A673 (cell line): ENCODE data around the gene CWH43. TPM values are rescaled to one million over a fixed set of nuclear protein-coding genes. Genes with fewer than 3 reads are reported as not detected.

Experiments used
- BruUV-seq: library from RNA; stranded (reverse); fragments of 400-500 nt; replicated peaks from 2 replicates; lab custom pipeline; 2021; lab: Mats Ljungman, UMichigan
- CTCF ChIA-PET: fragments of 300-600 bp; sonication (Branson Sonifier 250); formaldehyde crosslinking; loops from one replicate; lab custom pipeline; 2022; ENCODE audit warnings: antibody characterized with exemption; lab: Charles Lee
- POLR2A ChIA-PET: fragments of 300-600 bp; sonication (Branson Sonifier 250); formaldehyde crosslinking; loops from one replicate; lab custom pipeline; 2022; ENCODE audit warnings: antibody characterized with exemption; ENCODE audit not compliant: low non-redundant PET; lab: Charles Lee
- DNase-seq: peaks from one replicate; pipeline ENCODE4 v3.0.0-alpha.2; 2015; ENCODE audit warnings: low spot score
- H3K27ac ChIP-seq: fragments of 200-600 bp; sonication (generic); 2 replicates; pipeline ENCODE4 v1.5.1; 2016; ENCODE audit warnings: mixed run types, low read depth, mild to moderate bottlenecking, mixed read lengths, antibody characterized with exemption, low read length; ENCODE audit not compliant: poor library complexity, severe bottlenecking
- H3K27me3 ChIP-seq: fragments of 200-600 bp; sonication (generic); replicated peaks from 2 replicates; pipeline ENCODE4 v1.6.1; 2017; ENCODE audit warnings: mixed run types, low read depth, mild to moderate bottlenecking, mixed read lengths, antibody characterized with exemption, low read length; ENCODE audit not compliant: insufficient read depth, poor library complexity
- H3K36me3 ChIP-seq: fragments of 200-600 bp; sonication (generic); 2 replicates; pipeline ENCODE4 v1.6.1; 2016; ENCODE audit warnings: mixed run types, mild to moderate bottlenecking, mixed read lengths, antibody characterized with exemption, low read length; ENCODE audit not compliant: insufficient read depth, poor library complexity, severe bottlenecking
- H3K4me1 ChIP-seq: fragments of 200-600 bp; sonication (generic); 2 replicates; pipeline ENCODE4 v1.6.1; 2017; ENCODE audit warnings: mixed run types, mild to moderate bottlenecking, mixed read lengths, antibody characterized with exemption, low read length; ENCODE audit not compliant: insufficient read depth, poor library complexity, severe bottlenecking
- H3K4me3 ChIP-seq: fragments of 200-600 bp; sonication (generic); 2 replicates; pipeline ENCODE4 v1.5.1; 2016; ENCODE audit warnings: low read depth, mixed run types, mild to moderate bottlenecking, mixed read lengths, low read length; ENCODE audit not compliant: poor library complexity, severe bottlenecking
- H3K9me3 ChIP-seq: fragments of 200-600 bp; sonication (generic); 2 replicates; pipeline ENCODE4 v1.6.1; 2016; ENCODE audit warnings: mixed run types, low read depth, mild to moderate bottlenecking, mixed read lengths, antibody characterized with exemption, low read length; ENCODE audit not compliant: poor library complexity, severe bottlenecking
- EZH2 ChIP-seq: fragments of 200-600 bp; sonication (generic); IDR thresholded peaks from 2 replicates; pipeline ENCODE4 v1.6.1; 2017; ENCODE audit warnings: borderline replicate concordance, low read depth, mild to moderate bottlenecking, mixed read lengths, antibody characterized with exemption, low read length; ENCODE audit not compliant: poor library complexity, severe bottlenecking
- intact Hi-C: fragments of 100-400 bp; cut with micrococcal nuclease; formaldehyde crosslinking; loops from one replicate; pipeline ENCODE4 v1.10.0; 2022; ENCODE audit not compliant: unreplicated experiment
- total RNA-seq: library from RNA; stranded (reverse); gene quantifications from 2 replicates; pipeline ENCODE4 v1.2.3, GENCODE V29; 2021
- TF ChIP-seq, protein P1 (sequence below): fragments of 300-800, 200-600 bp; sonication (generic); conservative IDR thresholded peaks from 2 replicates; pipeline ENCODE4 v1.5.1; 2017; ENCODE audit warnings: low read depth, mild to moderate bottlenecking, antibody characterized with exemption, low read length, moderate library complexity, mixed read lengths

CWH43 gene
- total RNA-seq, 1 experiment from 2014 or later = not detected

DNA sequence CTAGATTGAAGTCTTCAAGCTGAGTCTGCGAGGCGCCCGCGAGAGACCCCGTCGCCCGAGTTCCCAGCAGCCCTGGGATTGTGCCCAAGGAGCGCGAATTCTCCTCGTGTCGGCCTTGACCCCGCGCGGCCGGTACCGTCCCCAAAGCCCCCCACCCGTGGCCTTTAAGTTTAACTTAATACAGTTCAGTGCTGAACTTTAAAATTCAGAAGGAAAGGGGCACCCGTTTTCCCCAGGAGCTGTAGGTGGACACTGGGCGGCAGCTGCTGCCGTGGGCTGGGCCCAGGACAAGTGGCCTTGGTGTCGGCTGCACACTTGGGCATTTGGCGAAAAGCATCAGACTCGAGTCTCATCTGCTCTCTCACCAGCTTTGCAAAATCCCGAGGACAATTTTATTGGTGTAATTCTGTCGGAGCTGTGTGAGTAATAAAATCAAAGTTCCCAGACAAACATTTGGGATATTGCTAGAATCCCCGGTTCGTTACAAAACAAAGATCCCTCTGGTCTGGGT is 634 bp downstream of the CWH43 start:
- Histone ChIP-seq H3K27me3 (peaks cover 51% of the 10 kb centered on the region), H3K4me1 (no peaks in the 10 kb centered on the region), H3K9me3 (no peaks in the 10 kb centered on the region), H3K36me3 (no peaks in the 10 kb centered on the region), H3K27ac (no peak overlapping the region), H3K4me3 (no peak overlapping the region)
- CTCF ChIA-PET = no interaction called here
- POLR2A ChIA-PET = no interaction called here
- DNase-seq = no peak
- TF ChIP-seq, protein P1, sequence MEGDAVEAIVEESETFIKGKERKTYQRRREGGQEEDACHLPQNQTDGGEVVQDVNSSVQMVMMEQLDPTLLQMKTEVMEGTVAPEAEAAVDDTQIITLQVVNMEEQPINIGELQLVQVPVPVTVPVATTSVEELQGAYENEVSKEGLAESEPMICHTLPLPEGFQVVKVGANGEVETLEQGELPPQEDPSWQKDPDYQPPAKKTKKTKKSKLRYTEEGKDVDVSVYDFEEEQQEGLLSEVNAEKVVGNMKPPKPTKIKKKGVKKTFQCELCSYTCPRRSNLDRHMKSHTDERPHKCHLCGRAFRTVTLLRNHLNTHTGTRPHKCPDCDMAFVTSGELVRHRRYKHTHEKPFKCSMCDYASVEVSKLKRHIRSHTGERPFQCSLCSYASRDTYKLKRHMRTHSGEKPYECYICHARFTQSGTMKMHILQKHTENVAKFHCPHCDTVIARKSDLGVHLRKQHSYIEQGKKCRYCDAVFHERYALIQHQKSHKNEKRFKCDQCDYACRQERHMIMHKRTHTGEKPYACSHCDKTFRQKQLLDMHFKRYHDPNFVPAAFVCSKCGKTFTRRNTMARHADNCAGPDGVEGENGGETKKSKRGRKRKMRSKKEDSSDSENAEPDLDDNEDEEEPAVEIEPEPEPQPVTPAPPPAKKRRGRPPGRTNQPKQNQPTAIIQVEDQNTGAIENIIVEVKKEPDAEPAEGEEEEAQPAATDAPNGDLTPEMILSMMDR = no peak
- no peak for TF ChIP-seq EZH2
- intact Hi-C loops = no loop called here
- no TSS peak for BruUV-seq

DNA sequence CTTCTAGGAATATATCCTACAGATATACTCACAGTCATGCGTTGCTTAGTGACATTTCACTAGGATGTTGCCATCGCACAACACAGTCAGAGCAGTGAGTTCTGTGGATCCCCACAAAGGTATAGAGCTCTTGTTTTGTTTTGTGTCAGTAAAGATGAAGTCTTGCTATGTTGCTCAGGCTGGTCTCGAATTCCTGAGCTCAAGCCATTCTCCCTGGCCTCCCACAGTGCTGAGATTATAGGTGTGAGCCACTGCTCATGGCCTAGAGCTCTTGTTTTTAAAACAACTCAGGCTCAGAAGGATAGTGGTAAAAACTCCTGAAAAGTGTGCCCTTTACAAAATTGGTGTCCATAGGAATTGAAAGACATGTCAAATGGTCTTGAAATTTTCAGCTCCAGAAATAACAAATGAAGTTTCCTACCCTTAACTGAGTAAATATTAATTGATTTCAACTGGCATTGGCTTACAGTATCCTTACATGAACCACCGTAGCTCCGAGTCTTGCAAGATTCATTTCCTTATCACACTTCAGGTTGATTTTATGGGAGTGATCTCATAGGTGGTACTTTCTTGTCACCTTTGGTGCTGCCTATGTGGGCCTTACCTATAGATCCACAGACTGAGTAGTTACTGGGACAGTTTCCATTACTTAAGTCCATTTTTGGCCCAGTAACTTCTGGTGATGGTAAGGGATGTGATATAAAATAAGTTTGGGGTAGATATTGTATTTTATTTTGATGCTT is 3.6 kb downstream of the CWH43 start:
- H3K27ac ChIP-seq = no peak overlapping the region
- intact Hi-C loops = no loop called here
- POLR2A ChIA-PET = no interaction called here
- H3K36me3 ChIP-seq = no peaks in the 10 kb centered on the region
- H3K27me3 ChIP-seq = peaks cover 50% of the 10 kb centered on the region
- CTCF ChIA-PET = no interaction called here
- H3K9me3 ChIP-seq = no peaks in the 10 kb centered on the region
- no peaks in the 10 kb centered on the region for H3K4me1 ChIP-seq
- BruUV-seq = no TSS peak
- TF ChIP-seq EZH2 = no peak
- TF ChIP-seq, protein P1 = no peak
- H3K4me3 ChIP-seq = no peak overlapping the region
- no peak for DNase-seq

DNA sequence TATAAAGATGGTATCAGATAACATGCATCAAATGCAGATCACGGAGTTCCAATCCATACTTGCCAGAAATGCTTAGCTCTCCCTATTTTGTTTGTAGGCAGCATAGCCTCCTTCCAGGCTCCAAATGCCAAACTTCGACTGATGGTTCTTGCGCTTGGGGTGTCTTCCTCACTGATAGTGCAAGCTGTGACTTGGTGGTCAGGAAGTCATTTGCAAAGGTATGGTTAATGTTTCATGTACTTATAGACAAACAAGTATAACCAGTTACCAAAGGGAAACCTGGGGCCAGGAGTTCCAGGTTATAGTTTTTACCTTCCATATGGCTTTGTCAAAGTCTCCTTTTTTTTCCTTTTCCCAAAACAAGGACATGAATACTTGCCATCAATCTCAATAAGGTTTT is 5.3 kb downstream of the CWH43 start:
- no peaks in the 10 kb centered on the region for H3K36me3 ChIP-seq
- DNase-seq = no peak
- TF ChIP-seq EZH2 = no peak
- TF ChIP-seq, protein P1 = no peak
- BruUV-seq = no TSS peak
- intact Hi-C loops = no loop called here
- no peak overlapping the region for H3K4me3 ChIP-seq
- peaks cover 33% of the 10 kb centered on the region for H3K27me3 ChIP-seq
- H3K27ac ChIP-seq = no peak overlapping the region
- CTCF ChIA-PET = no interaction called here
- H3K9me3 ChIP-seq = no peaks in the 10 kb centered on the region
- POLR2A ChIA-PET = no interaction called here
- no peaks in the 10 kb centered on the region for H3K4me1 ChIP-seq
